ENCODE data around the gene TFAP2D. TPM values are rescaled to one million over a fixed set of nuclear protein-coding genes. Genes with fewer than 3 reads are reported as not detected.

The TFAP2D gene
- total RNA-seq, 4 donors from 2014 or later: not detected

- TF ChIP-seq, protein P1, sequence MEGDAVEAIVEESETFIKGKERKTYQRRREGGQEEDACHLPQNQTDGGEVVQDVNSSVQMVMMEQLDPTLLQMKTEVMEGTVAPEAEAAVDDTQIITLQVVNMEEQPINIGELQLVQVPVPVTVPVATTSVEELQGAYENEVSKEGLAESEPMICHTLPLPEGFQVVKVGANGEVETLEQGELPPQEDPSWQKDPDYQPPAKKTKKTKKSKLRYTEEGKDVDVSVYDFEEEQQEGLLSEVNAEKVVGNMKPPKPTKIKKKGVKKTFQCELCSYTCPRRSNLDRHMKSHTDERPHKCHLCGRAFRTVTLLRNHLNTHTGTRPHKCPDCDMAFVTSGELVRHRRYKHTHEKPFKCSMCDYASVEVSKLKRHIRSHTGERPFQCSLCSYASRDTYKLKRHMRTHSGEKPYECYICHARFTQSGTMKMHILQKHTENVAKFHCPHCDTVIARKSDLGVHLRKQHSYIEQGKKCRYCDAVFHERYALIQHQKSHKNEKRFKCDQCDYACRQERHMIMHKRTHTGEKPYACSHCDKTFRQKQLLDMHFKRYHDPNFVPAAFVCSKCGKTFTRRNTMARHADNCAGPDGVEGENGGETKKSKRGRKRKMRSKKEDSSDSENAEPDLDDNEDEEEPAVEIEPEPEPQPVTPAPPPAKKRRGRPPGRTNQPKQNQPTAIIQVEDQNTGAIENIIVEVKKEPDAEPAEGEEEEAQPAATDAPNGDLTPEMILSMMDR (IDR thresholded peaks at IDR 0.05): no peak
- no peak for ATAC-seq (ENCODE audit: low FRiP score)
- no peak for DNase-seq (ENCODE audit: low spot score)
Measured at GRCh38 chr6:50744976-50745375, 31.6 kb downstream of the TFAP2D start.

- TF ChIP-seq, protein P1 (IDR thresholded peaks at IDR 0.05): no peak
- DNase-seq (ENCODE audit: low spot score) (no peak), ATAC-seq (ENCODE audit: low FRiP score) (no peak)
Measured at GRCh38 chr6:50762798-50763197, 49.5 kb downstream of the TFAP2D start.

- TF ChIP-seq, protein P1 (IDR thresholded peaks at IDR 0.05): no peak
- ATAC-seq (ENCODE audit: low FRiP score) (no peak), DNase-seq (ENCODE audit: low spot score) (no peak)
Measured at GRCh38 chr6:50778696-50779095, 65.4 kb downstream of the TFAP2D start.

- TF ChIP-seq, protein P1 (IDR thresholded peaks at IDR 0.05): no peak
- ATAC-seq (ENCODE audit: low FRiP score) (no peak), DNase-seq (ENCODE audit: low spot score) (no peak)
Measured at GRCh38 chr6:50780382-50780781, 67.1 kb downstream of the TFAP2D start.

GRCh38 chr6:50785921-50786320 is 72.6 kb downstream of the TFAP2D start:
- TF ChIP-seq, protein P1 (IDR thresholded peaks at IDR 0.05): no peak
- DNase-seq (ENCODE audit: low spot score): no peak
- ATAC-seq (ENCODE audit: low FRiP score): no peak

GRCh38 chr6:50791900-50792508 is 78.7 kb downstream of the TFAP2D start:
- TF ChIP-seq, protein P1 (IDR thresholded peaks at IDR 0.05): no peak
- DNase-seq (ENCODE audit: low spot score) (no peak), ATAC-seq (ENCODE audit: low FRiP score) (no peak)

DNA sequence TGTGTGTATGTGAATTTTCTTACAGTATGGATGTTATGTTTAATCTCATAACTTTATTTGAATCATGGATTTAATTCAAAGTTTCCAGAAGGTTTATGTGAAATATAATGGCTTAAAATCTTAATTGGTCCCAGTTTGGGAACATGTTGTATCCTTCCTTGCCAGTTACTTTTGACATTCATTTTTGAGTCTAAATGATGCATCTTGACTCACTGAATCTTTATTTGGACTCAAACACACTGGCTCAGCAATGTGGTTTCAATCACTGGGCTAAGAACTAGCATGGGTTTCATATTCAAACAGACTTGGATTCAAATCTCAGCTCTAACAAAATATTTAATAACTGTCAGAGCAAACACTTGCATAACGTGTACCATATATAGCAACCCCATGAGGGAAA is 79.4 kb downstream of the TFAP2D start:
- DNase-seq (ENCODE audit: low spot score) (no peak), ATAC-seq (ENCODE audit: low FRiP score) (no peak)
- TF ChIP-seq, protein P1 (IDR thresholded peaks at IDR 0.05): no peak
